ENCODE data around the gene NMRK1. TPM values are rescaled to one million over a fixed set of nuclear protein-coding genes. Genes with fewer than 3 reads are reported as not detected.

Gene NMRK1
- total RNA-seq, 6 donors from 2014 or later: 17.5 to 46.6 (median 27.3) TPM

GRCh38 chr9:75090579-75090978 is 2.6 kb upstream of the NMRK1 start:
- no peak for ATAC-seq (ENCODE audit: low FRiP score in 2 of 2)
- 57 to 67% methylated on average over 4 of the region's 4 CpGs for WGBS, 2 donors
- H3K4me1 ChIP-seq: peaks cover 56 to 68% (median 59%) of the 10 kb centered on the region in 4 donors
- DNase-seq: no peak
- no peaks in the 10 kb centered on the region for H3K36me3 ChIP-seq
- H3K27ac ChIP-seq: peak overlapping the region in 3 of 4 donors; percentile 31 to 63 (median 49)
- H3K27me3 ChIP-seq: no peaks in the 10 kb centered on the region
- H3K9me3 ChIP-seq: no peaks in the 10 kb centered on the region
- H3K4me3 ChIP-seq: peak overlapping the region in 1 of 4 donors; percentile 78
- TF ChIP-seq EP300 (IDR thresholded peaks at IDR 0.05) (no peak), POLR2A (IDR thresholded peaks at IDR 0.05) (no peak), POLR2AphosphoS5 (IDR thresholded peaks at IDR 0.05) (no peak), CTCF (IDR thresholded peaks at IDR 0.05) (no peak)

- Histone ChIP-seq H3K4me3 (peak overlapping the region; percentile 56 to 88 (median 70)), H3K9me3 (no peaks in the 10 kb centered on the region), H3K36me3 (no peaks in the 10 kb centered on the region), H3K27me3 (no peaks in the 10 kb centered on the region), H3K4me1 (peaks cover 53 to 68% (median 57%) of the 10 kb centered on the region in 4 donors), H3K27ac (peak overlapping the region; percentile 93 to 99 (median 98))
- DNase-seq (no peak), ATAC-seq (ENCODE audit: low FRiP score in 2 of 2) (no peak)
- whole genome bisulfite sequencing, 2 donors: 9 to 10% methylated on average over 11 of the region's 11 CpGs
- no peak for TF ChIP-seq POLR2AphosphoS5 (IDR thresholded peaks at IDR 0.05)
- no peak for TF ChIP-seq CTCF (IDR thresholded peaks at IDR 0.05)
- no peak for TF ChIP-seq POLR2A (IDR thresholded peaks at IDR 0.05)
- TF ChIP-seq EP300 (IDR thresholded peaks at IDR 0.05): no peak
Measured at GRCh38 chr9:75089373-75089766, 1.4 kb upstream of the NMRK1 start.

- Histone ChIP-seq H3K27ac (peak overlapping the region; percentile 93 to 99 (median 98)), H3K4me1 (peaks cover 52 to 69% (median 57%) of the 10 kb centered on the region in 4 donors), H3K36me3 (no peaks in the 10 kb centered on the region), H3K4me3 (peak overlapping the region; percentile 56 to 88 (median 70)), H3K9me3 (no peaks in the 10 kb centered on the region), H3K27me3 (no peaks in the 10 kb centered on the region)
- no peak for TF ChIP-seq EP300 (IDR thresholded peaks at IDR 0.05)
- TF ChIP-seq CTCF (IDR thresholded peaks at IDR 0.05): peak in 4 of 6 experiments; percentile 8 to 51 (median 25)
- peak; percentile 48 to 51 for TF ChIP-seq POLR2AphosphoS5 (IDR thresholded peaks at IDR 0.05)
- ATAC-seq (ENCODE audit: low FRiP score in 2 of 2) (peak; percentile 48 to 56), DNase-seq (peak; percentile 81 to 93)
- 0% methylated on average over 19 to 43 of the region's 43 CpGs for WGBS, 2 donors
Measured at GRCh38 chr9:75088646-75089372, 854 bp upstream of the NMRK1 start.

GRCh38 chr9:75087289-75087823 is 599 bp downstream of the NMRK1 start:
- no peaks in the 10 kb centered on the region for H3K27me3 ChIP-seq
- TF ChIP-seq POLR2A (IDR thresholded peaks at IDR 0.05): no peak
- peak in 1 of 2 donors; percentile 21 for TF ChIP-seq POLR2AphosphoS5 (IDR thresholded peaks at IDR 0.05)
- peak overlapping the region; percentile 93 to 99 (median 98) for H3K27ac ChIP-seq
- 1 to 3% methylated on average over 20 of the region's 20 CpGs for WGBS, 2 donors
- H3K4me3 ChIP-seq: peak overlapping the region; percentile 59 to 88 (median 70)
- no peaks in the 10 kb centered on the region for H3K36me3 ChIP-seq
- no peaks in the 10 kb centered on the region for H3K9me3 ChIP-seq
- peak in 1 of 2 donors; percentile 21 for ATAC-seq (ENCODE audit: low FRiP score in 2 of 2)
- peaks cover 53 to 73% (median 55%) of the 10 kb centered on the region in 4 donors for H3K4me1 ChIP-seq
- DNase-seq: peak in 1 of 2 donors; percentile 54

GRCh38 chr9:75086541-75087288 is 1.2 kb downstream of the NMRK1 start:
- WGBS, 2 donors: 17 to 20% methylated on average over 15 of the region's 16 CpGs
- Histone ChIP-seq H3K4me3 (peak overlapping the region; percentile 59 to 88 (median 70)), H3K9me3 (no peaks in the 10 kb centered on the region), H3K36me3 (no peaks in the 10 kb centered on the region), H3K4me1 (peaks cover 47 to 66% (median 52%) of the 10 kb centered on the region in 4 donors), H3K27ac (peak overlapping the region; percentile 93 to 99 (median 98)), H3K27me3 (no peaks in the 10 kb centered on the region)
- no peak for ATAC-seq (ENCODE audit: low FRiP score in 2 of 2)
- no peak for TF ChIP-seq POLR2A (IDR thresholded peaks at IDR 0.05)
- TF ChIP-seq POLR2AphosphoS5 (IDR thresholded peaks at IDR 0.05): no peak
- no peak for TF ChIP-seq EP300 (IDR thresholded peaks at IDR 0.05)
- TF ChIP-seq CTCF (IDR thresholded peaks at IDR 0.05): no peak
- peak; percentile 10 to 40 for DNase-seq

All from upper lobe of left lung (tissue), 6 donors.